LNCaP clone FGC (cell line): ENCODE results near the gene ZMIZ1.

Source experiments
- DNase-seq: peaks from one replicate; pipeline ENCODE4 v3.0.0-alpha.2; 2011; ENCODE audit warnings: low read depth
- H3K4me3 ChIP-seq: 2 replicates; pipeline ENCODE4 v1.5.1; 2011; ENCODE audit warnings: mild to moderate bottlenecking, low read depth, low read length, control low read depth
- TF ChIP-seq, protein P1 (sequence below): IDR thresholded peaks from 2 replicates; pipeline ENCODE4 v1.5.1; 2012; ENCODE audit warnings: mild to moderate bottlenecking; ENCODE audit not compliant: control insufficient read depth, insufficient read depth; ENCODE audit errors: extremely low read depth

Gene ZMIZ1

GRCh38 chr10:79084972-79085597 lies 16.3 kb downstream of the ZMIZ1 start:
- DNase-seq: no peak
- no peak overlapping the region for H3K4me3 ChIP-seq
- TF ChIP-seq, protein P1, sequence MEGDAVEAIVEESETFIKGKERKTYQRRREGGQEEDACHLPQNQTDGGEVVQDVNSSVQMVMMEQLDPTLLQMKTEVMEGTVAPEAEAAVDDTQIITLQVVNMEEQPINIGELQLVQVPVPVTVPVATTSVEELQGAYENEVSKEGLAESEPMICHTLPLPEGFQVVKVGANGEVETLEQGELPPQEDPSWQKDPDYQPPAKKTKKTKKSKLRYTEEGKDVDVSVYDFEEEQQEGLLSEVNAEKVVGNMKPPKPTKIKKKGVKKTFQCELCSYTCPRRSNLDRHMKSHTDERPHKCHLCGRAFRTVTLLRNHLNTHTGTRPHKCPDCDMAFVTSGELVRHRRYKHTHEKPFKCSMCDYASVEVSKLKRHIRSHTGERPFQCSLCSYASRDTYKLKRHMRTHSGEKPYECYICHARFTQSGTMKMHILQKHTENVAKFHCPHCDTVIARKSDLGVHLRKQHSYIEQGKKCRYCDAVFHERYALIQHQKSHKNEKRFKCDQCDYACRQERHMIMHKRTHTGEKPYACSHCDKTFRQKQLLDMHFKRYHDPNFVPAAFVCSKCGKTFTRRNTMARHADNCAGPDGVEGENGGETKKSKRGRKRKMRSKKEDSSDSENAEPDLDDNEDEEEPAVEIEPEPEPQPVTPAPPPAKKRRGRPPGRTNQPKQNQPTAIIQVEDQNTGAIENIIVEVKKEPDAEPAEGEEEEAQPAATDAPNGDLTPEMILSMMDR: no peak

- peak; percentile 82 for DNase-seq
- no peak overlapping the region for H3K4me3 ChIP-seq
- TF ChIP-seq, protein P1: no peak
Observed at GRCh38 chr10:79086822-79087221, 18.1 kb downstream of the ZMIZ1 start.

- DNase-seq: no peak
- H3K4me3 ChIP-seq: no peak overlapping the region
- TF ChIP-seq, protein P1: no peak
Observed at GRCh38 chr10:79087721-79088120, 19.0 kb downstream of the ZMIZ1 start.

GRCh38 chr10:79088176-79088575 lies 19.4 kb downstream of the ZMIZ1 start:
- DNase-seq: no peak
- no peak overlapping the region for H3K4me3 ChIP-seq
- TF ChIP-seq, protein P1: no peak

GRCh38 chr10:79088613-79089355 lies 20.0 kb downstream of the ZMIZ1 start:
- TF ChIP-seq, protein P1: no peak
- no peak overlapping the region for H3K4me3 ChIP-seq
- no peak for DNase-seq

DNA sequence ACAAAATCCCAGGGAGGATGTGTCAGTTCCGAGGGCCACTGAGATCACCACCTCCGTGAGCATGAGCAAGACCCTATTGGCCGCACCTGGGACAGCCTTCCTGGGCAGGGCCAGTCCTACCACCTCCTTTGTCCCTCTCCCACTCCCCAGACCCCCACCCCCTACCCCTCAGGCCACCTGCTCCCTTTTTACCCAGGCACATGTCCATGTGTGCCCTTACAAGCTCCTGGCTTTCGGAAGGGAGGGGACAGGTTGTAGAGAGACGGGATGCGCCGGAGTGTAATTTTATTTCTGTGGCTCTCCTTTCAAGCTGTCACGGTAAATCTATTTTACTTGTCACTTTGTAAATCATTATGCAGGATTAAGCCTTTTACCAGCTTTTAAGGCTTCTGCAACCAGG lies 20.9 kb downstream of the ZMIZ1 start:
- H3K4me3 ChIP-seq: no peak overlapping the region
- no peak for DNase-seq
- TF ChIP-seq, protein P1: no peak
